Daoy (cell line): ENCODE data around the gene CDC73. TPM values are rescaled to one million over a fixed set of nuclear protein-coding genes. Genes with fewer than 3 reads are reported as not detected.

Source experiments
- DNase-seq: peaks from one replicate; pipeline ENCODE4 v3.0.0-alpha.2; 2015; ENCODE audit warnings: low read depth
- total RNA-seq: library from RNA; depleted of rRNA; stranded (reverse); fragments of >200 nt; shearing (Covaris generic); gene quantifications from 2 replicates; pipeline ENCODE4 v1.2.3, GENCODE V29; 2014; rRNA removed

Gene CDC73
- 18.7 and 21.9 TPM in 2 replicates for total RNA-seq

GRCh38 chr1:193121616-193122593 lies at the start of gene CDC73:
Gene CDC73 (plus strand): TSS chr1:193122031. CDS start chr1:193122201, 170 bp downstream.
- peak; percentile 98 for DNase-seq

DNA sequence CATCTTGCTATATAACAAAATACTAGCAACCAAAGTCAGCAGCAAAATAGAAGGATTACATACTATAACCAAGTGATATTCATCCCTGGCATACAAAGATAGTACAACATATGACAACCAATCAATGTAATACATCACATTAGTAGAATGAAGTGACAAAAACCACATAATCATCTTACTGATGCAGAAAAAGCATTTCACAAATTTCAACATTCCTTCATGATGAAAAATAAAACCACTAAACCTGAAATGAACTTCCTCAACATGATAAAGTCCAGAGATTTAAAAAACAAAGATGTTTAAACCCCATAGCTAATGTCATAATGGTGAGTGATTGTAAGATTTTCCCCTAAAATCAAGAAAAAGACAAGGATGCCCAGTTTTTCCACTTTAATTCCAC lies 43.8 kb upstream of the CDC73 start:
- DNase-seq: no peak

- no peak for DNase-seq
Observed at GRCh38 chr1:193079187-193079586, 42.6 kb upstream of the CDC73 start.

- no peak for DNase-seq
Observed at GRCh38 chr1:193083365-193084088, 38.3 kb upstream of the CDC73 start.

GRCh38 chr1:193085263-193085662 lies 36.6 kb upstream of the CDC73 start:
- no peak for DNase-seq

GRCh38 chr1:193086342-193086741 lies 35.5 kb upstream of the CDC73 start:
- no peak for DNase-seq

- no peak for DNase-seq
Observed at GRCh38 chr1:193087893-193088292, 33.9 kb upstream of the CDC73 start.

DNA sequence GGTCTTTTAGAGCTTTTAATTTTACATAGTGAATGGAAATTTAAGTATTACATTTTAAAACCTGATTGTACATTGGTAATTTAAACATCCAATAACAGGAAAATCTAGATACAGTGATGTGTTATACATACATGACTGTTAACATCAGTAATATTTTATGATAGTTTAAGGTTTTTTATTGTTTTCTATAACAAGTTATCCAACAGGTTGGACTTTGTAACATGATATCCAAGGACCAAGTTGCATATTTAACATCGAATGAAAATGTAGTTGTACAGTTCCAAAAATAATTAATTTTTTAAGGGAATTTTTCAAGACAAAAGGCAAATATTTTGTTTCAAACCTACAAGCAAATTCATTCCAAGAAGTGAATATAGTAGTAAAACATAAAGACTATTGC lies 31.0 kb upstream of the CDC73 start:
- no peak for DNase-seq

GRCh38 chr1:193094112-193094511 lies 27.7 kb upstream of the CDC73 start:
- no peak for DNase-seq

DNA sequence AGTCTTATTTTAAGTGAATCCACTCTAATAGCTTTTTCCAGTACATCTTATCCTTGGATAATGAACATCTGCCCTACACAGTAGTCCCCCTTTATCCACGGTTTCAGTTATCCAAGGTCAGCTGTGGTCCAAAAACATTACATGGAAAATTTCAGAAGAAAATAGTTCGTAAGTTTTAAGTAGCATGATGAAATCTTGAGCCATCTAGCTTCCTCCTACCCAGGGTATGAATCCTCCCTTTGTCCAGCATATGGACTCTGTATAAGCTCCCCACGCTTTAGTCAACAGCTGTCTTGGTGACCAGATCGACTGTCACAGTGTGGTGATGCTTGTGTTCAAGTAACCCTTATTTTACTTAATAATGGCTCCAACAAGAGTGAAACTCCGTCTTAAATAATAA lies 19.2 kb upstream of the CDC73 start:
- DNase-seq: no peak

GRCh38 chr1:193103759-193104501 lies 17.9 kb upstream of the CDC73 start:
- no peak for DNase-seq

- DNase-seq: peak; percentile 61
Observed at GRCh38 chr1:193104502-193104906, 17.3 kb upstream of the CDC73 start.

DNA sequence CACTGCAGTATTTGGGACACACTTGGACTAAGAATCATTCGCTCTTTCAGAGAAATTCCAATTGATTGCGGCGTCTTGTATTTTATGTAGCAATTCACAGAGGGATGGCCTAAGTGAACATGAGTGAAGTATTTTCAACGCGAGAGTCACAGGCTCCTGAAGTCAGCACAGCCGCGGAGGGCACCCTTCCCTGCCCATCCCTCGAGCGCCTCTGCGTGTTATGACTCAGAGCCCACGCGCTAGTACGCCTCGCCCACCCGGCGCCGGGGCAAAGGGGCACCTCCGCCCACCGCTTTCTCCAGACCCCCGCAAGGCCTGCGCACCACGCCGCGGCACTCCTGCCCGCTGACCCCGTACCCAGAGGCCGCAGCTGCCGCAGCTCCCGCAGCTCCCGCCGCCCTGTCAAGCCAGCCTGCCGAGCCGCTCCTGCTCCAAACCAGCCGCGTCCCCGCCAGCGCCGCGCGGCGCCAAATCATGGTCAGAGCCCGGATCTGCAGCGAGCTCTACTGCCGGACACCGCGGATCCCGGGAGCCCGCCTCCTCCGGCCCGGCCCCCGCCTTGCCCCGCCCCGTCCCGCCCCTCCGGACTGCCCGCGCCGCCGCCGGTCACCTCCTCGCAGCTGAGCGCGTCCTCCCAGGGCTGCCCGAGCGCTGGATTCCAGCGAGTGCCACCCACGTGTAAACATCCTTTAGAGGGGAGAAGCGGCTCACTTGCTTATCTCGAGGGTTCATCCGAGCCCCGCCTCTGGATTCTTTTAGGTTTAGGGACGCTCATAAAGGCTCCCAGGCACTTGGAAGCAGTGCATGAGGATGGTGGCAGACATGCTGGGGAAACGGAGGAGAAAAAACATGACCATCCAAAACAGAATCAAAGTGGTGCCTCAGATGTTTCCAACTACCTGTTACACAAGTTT lies 16.7 kb upstream of the CDC73 start, which contains the start of gene GLRX2:
Gene GLRX2, minus strand, starts transcription at position 508 of the 914 bp plus-strand sequence. Its CDS starts 32 bp downstream, at position 476.
- DNase-seq: peak; percentile 93

DNA sequence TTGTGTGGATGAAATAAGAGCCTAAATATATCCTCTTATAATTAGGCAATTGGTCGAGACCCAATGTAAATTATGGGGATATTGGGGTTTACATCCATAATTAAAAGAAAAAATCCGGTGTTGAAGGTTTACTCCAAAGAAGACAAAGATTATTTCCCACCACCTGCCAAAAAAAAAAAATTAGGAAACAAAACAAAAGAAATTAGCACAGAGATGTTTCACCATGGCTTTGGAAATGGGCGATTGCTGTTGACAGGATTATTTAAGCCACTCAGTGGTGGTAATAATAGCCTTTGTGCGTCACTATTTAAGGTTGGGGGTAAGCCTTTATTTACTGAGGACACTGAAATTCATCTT lies 16.0 kb upstream of the CDC73 start:
- DNase-seq: no peak

- no peak for DNase-seq
Observed at GRCh38 chr1:193108471-193108870, 13.4 kb upstream of the CDC73 start.

DNA sequence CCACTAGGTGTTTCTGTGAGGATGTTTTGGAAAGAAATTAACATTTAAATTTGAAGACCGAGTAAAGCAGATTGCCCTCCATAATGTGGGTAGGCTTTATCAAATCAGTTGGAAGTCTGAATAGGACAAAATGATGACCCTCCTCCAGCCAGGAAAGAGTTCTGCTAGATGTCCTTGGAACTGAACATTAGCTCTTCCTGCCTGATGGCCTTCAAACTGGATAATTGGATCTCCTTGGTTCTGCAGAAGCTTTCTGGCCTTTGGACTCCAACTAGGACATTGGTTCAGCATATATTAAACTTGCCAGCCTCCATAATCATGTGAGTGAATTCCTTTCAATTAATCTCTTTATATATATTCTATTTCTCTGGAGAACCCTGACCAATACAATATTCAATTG lies 12.2 kb upstream of the CDC73 start:
- no peak for DNase-seq

GRCh38 chr1:193110246-193110645 lies 11.6 kb upstream of the CDC73 start:
- no peak for DNase-seq

GRCh38 chr1:193110864-193111263 lies 11.0 kb upstream of the CDC73 start:
- no peak for DNase-seq

DNA sequence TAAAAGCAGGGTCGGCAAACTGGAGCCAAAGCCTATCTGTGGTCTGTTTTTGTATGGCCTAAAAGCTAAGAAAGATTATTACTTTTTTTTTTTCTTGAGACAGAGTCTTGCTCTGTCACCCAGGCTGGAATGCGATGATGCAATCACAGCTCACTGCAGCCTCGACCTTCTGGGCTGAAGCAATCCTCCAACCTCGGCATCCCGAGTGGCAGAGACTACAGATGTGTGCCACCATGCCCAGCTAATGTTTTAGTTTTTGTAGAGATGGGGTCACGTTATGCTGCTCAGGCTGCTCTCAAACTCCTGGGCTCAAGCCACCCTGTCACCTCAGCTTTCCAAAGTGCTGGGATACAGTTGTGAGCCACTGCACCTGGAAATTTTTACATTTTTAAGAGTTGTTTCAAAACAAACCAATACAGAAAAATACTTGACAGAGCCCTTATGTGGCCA lies 10.2 kb upstream of the CDC73 start:
- peak; percentile 84 for DNase-seq

GRCh38 chr1:193113258-193113991 lies 8.4 kb upstream of the CDC73 start:
- no peak for DNase-seq
